ENCODE data around the gene TEX52.

GRCh38 chr12:2858944-2859421 is 2.1 kb upstream of the TEX52 start:
- no peak for TF ChIP-seq POLR2A (IDR thresholded peaks at IDR 0.05)
- TF ChIP-seq CTCF (IDR thresholded peaks at IDR 0.05), result no peak
- TF ChIP-seq EP300 (IDR thresholded peaks at IDR 0.05), result no peak

Data from ovary (tissue), 3 donors.